CD8-positive, alpha-beta memory T cell (primary cell): ENCODE data around the gene FUT8. TPM values are rescaled to one million over a fixed set of nuclear protein-coding genes. Genes with fewer than 3 reads are reported as not detected.

Experiments
- CTCF ChIA-PET: fragments of 350-600 bp; sonication (Branson Sonifier 250); formaldehyde crosslinking; loops from one replicate; lab custom pipeline; 2021; ENCODE audit warnings: antibody characterized with exemption; lab: Charles Lee
- POLR2A ChIA-PET: fragments of 350-600 bp; sonication (Branson Sonifier 250); formaldehyde crosslinking; loops from one replicate; lab custom pipeline; 2021; ENCODE audit warnings: antibody characterized with exemption; lab: Charles Lee
- DNase-seq, 5 donors: peaks; one replicate each; pipeline versions ENCODE4 v3.0.0 to v3.0.0-alpha.2; 2020 to 2022; ENCODE audit warnings: mixed read lengths in 1 of 5
- H3K27ac ChIP-seq: one replicate; pipeline ENCODE4 v1.7.0; 2013; ENCODE audit warnings: low read depth, mild to moderate bottlenecking, low read length, moderate library complexity
- H3K27me3 ChIP-seq: 2 replicates; pipeline ENCODE4 v1.7.0; 2013; ENCODE audit warnings: low read length, mild to moderate bottlenecking; ENCODE audit not compliant: insufficient read depth, poor library complexity, severe bottlenecking
- H3K36me3 ChIP-seq: 2 replicates; pipeline ENCODE4 v1.7.0; 2013; ENCODE audit warnings: mild to moderate bottlenecking, low read length, moderate library complexity; ENCODE audit not compliant: insufficient read depth
- H3K4me1 ChIP-seq: 2 replicates; pipeline ENCODE4 v1.7.0; 2013; ENCODE audit warnings: mild to moderate bottlenecking, low read length, moderate library complexity; ENCODE audit not compliant: insufficient read depth
- H3K4me3 ChIP-seq: 2 replicates; pipeline ENCODE4 v1.7.0; 2013; ENCODE audit warnings: mild to moderate bottlenecking, low read length
- H3K9me3 ChIP-seq: 2 replicates; pipeline ENCODE4 v1.7.0; 2013; ENCODE audit warnings: mild to moderate bottlenecking, low read length
- H3K27ac Mint-ChIP-seq, 8 donors: one replicate each; pipeline ENCODE4 v1.8.0; 2020 to 2021; ENCODE audit warnings: mixed read lengths in 8 of 8, mild to moderate bottlenecking in 6 of 8, inconsistent platforms in 3 of 8, moderate library complexity in 3 of 8
- H3K27me3 Mint-ChIP-seq, 2 donors: one replicate each; pipeline ENCODE4 v1.8.0; 2020 to 2021; ENCODE audit warnings: mixed read lengths in 2 of 2, mild to moderate bottlenecking in 1 of 2, moderate library complexity in 1 of 2
- H3K36me3 Mint-ChIP-seq, 3 donors: one replicate each; pipeline ENCODE4 v1.8.0; 2020 to 2021; ENCODE audit warnings: mixed read lengths in 3 of 3, inconsistent platforms in 1 of 3, mild to moderate bottlenecking in 1 of 3
- H3K4me1 Mint-ChIP-seq, 3 donors: one replicate each; pipeline ENCODE4 v1.8.0; 2020 to 2021; ENCODE audit warnings: mixed read lengths in 3 of 3, inconsistent platforms in 1 of 3, mild to moderate bottlenecking in 1 of 3
- H3K4me3 Mint-ChIP-seq, 7 donors: one replicate each; pipeline ENCODE4 v1.8.0; 2020 to 2021; ENCODE audit warnings: mixed read lengths in 7 of 7, mild to moderate bottlenecking in 6 of 7, moderate library complexity in 4 of 7, inconsistent platforms in 2 of 7
- H3K9me3 Mint-ChIP-seq, 5 donors: one replicate each; pipeline ENCODE4 v1.8.0; 2020 to 2022; ENCODE audit warnings: mixed read lengths in 5 of 5, mild to moderate bottlenecking in 3 of 5, moderate library complexity in 2 of 5, inconsistent platforms in 1 of 5
- polyA plus RNA-seq: library from polyadenylated mRNA; unstranded; fragments of 300-500 nt; fragmentation: Illumina TruSeq; gene quantifications from one replicate; pipeline ENCODE4 v1.2.3, GENCODE V29; 2021
- total RNA-seq, 2 experiments: library from RNA; stranded (reverse); gene quantifications; one replicate each; pipeline ENCODE4 v1.2.3, GENCODE V29; 2021

Gene FUT8
- total and polyA plus RNA-seq, 3 experiments from 2014 or later, result 13.3 to 81.7 (median 76.0) TPM

- Histone ChIP-seq H3K27me3 (no peaks in the 10 kb centered on the region), H3K9me3 (no peaks in the 10 kb centered on the region), H3K4me1 (peaks cover 19% of the 10 kb centered on the region), H3K36me3 (no peaks in the 10 kb centered on the region), H3K27ac (no peak overlapping the region), H3K4me3 (no peak overlapping the region)
- POLR2A ChIA-PET, result interaction anchor here (1.5 to 2.7 kb wide), 3 partner anchors 123 to 308 kb away, joined by 4 to 22 read pairs (median 9); partner anchors contain the start of gene MAX
- peaks cover 0 to 13% (median 2%) of the 10 kb centered on the region in 3 donors for H3K36me3 Mint-ChIP-seq
- DNase-seq, result no peak
- peaks cover 33 to 44% (median 38%) of the 10 kb centered on the region in 3 donors for H3K4me1 Mint-ChIP-seq
- peak overlapping the region; percentile 94 to 99 (median 97) for H3K4me3 Mint-ChIP-seq
- H3K9me3 Mint-ChIP-seq, result no peaks in the 10 kb centered on the region
- peak overlapping the region; percentile 83 to 99 (median 96) for H3K27ac Mint-ChIP-seq
- H3K27me3 Mint-ChIP-seq, result no peaks in the 10 kb centered on the region
- CTCF ChIA-PET, result interaction anchor here (0.7 to 8.4 kb wide), 10 partner anchors 8 to 660 kb away, joined by 3 to 74 read pairs (median 8); no protein-coding TSS in a partner anchor
Observed at GRCh38 chr14:65410640-65411039, 1.9 kb upstream of the FUT8 start.

DNA sequence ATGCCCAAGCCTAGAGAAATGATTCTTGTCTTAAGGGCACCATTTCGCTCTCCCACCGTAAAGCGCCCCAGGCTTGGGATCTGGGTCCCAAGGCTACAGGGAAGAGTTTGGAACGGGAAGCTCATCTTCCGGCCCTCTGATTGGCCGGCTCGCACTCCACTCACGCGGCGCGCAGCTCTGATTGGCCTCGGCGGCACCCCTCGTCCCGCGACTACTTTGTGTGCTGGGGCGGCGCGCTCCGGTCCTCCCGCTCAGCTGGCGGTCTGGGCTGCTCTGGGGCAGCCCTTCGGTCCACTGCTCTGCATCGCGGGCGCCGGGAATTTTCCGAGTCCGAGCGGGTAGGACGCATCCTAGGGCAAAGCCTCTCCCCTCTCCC is 886 bp upstream of the FUT8 start:
- Mint-ChIP-seq H3K27me3 (no peaks in the 10 kb centered on the region), H3K27ac (peak overlapping the region; percentile 83 to 99 (median 96)), H3K9me3 (no peaks in the 10 kb centered on the region), H3K36me3 (peaks cover 0 to 13% (median 2%) of the 10 kb centered on the region in 3 donors), H3K4me3 (peak overlapping the region; percentile 94 to 99 (median 97)), H3K4me1 (peaks cover 37 to 51% (median 44%) of the 10 kb centered on the region in 3 donors)
- peak overlapping the region; percentile 84 for H3K4me3 ChIP-seq
- H3K36me3 ChIP-seq, result no peaks in the 10 kb centered on the region
- no peaks in the 10 kb centered on the region for H3K9me3 ChIP-seq
- ChIA-PET CTCF (interaction anchor here (0.8 to 8.4 kb wide), 25 partner anchors 8 to 659 kb away, joined by 3 to 74 read pairs (median 3); no protein-coding TSS in a partner anchor), POLR2A (interaction anchor here (0.8 to 2.7 kb wide), 10 partner anchors 119 to 435 kb away, joined by 3 to 22 read pairs (median 4); partner anchors contain the start of genes FNTB and MAX)
- peaks cover 19% of the 10 kb centered on the region for H3K4me1 ChIP-seq
- H3K27me3 ChIP-seq, result no peaks in the 10 kb centered on the region
- DNase-seq, result peak; percentile 69 to 85 (median 77)
- H3K27ac ChIP-seq, result peak overlapping the region; percentile 80

DNA sequence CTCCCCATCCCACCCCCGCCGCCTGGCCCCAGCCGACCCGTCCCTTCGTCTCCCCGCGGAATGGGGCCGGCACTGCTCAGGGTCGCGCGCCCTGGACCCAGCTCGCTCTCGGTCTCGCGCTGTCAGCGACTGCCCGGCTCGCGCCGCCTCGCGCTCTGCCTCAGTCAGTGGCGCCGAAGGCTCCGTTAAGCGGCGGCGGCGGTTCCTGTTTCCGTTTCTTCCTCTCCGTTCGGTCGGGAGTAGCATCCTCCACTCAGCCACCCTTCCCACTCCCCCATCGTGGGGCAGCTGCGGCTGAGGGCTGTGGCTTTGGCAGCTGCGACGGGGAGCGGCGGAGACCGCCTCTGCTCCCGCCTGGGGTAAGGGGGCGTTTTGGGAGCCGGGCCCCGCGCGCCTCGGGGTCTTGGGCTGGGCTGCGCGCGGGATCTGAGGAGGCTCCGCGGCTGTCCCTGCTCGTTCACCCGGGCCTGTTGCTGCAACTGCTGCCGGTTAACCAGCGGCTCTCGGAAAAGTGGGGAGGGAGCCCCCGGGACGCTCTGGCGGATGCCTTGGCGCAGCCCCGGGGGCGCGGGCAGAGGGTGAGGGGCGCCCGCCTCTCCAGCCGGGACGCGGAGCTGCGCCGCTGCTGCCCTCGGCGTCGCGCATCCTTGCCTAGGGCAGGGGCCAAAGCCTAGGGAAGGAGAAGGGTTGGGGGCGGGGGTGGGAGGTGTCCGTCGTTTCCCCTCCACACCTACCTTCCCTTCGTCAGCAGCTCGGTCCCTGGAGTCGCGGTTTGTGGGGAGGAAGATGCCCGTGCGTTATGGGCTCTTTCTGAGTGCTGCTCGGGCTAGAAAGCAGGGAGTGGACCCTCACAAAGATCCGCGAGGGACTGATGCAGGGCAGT is 567 bp downstream of the FUT8 start:
- Histone ChIP-seq H3K9me3 (no peaks in the 10 kb centered on the region), H3K36me3 (no peaks in the 10 kb centered on the region), H3K4me1 (peaks cover 19% of the 10 kb centered on the region), H3K27me3 (no peaks in the 10 kb centered on the region), H3K27ac (peak overlapping the region; percentile 15), H3K4me3 (peak overlapping the region; percentile 89)
- ChIA-PET POLR2A (interaction anchor here (0.7 to 2.7 kb wide), 4 partner anchors 125 to 947 kb away, joined by 3 to 22 read pairs (median 4); no protein-coding TSS in a partner anchor), CTCF (interaction anchor here (1.2 to 8.4 kb wide), 11 partner anchors 126 to 658 kb away, joined by 3 to 74 read pairs (median 5); no protein-coding TSS in a partner anchor)
- Mint-ChIP-seq H3K4me3 (peak overlapping the region; percentile 94 to 99 (median 97)), H3K27me3 (no peaks in the 10 kb centered on the region), H3K4me1 (peaks cover 41 to 58% (median 47%) of the 10 kb centered on the region in 3 donors), H3K36me3 (peaks cover 0 to 13% (median 2%) of the 10 kb centered on the region in 3 donors), H3K9me3 (no peaks in the 10 kb centered on the region), H3K27ac (peak overlapping the region; percentile 83 to 99 (median 94))
- peak; percentile 3 to 57 (median 18) for DNase-seq

GRCh38 chr14:65413739-65414045 is 1.2 kb downstream of the FUT8 start:
- Histone ChIP-seq H3K4me3 (peak overlapping the region; percentile 89), H3K4me1 (peaks cover 19% of the 10 kb centered on the region), H3K27ac (peak overlapping the region; percentile 15), H3K27me3 (no peaks in the 10 kb centered on the region), H3K36me3 (no peaks in the 10 kb centered on the region), H3K9me3 (no peaks in the 10 kb centered on the region)
- DNase-seq, result peak in 2 of 5 donors; percentile 1 to 18
- ChIA-PET CTCF (interaction anchor here (0.6 to 8.4 kb wide), 7 partner anchors 16 to 657 kb away, joined by 3 to 74 read pairs (median 41); no protein-coding TSS in a partner anchor), POLR2A (interaction anchor here (0.8 to 1.2 kb wide), 2 partner anchors 126 to 514 kb away, joined by 3 to 4 read pairs; no protein-coding TSS in a partner anchor)
- peaks cover 0 to 13% (median 0%) of the 10 kb centered on the region in 3 donors for H3K36me3 Mint-ChIP-seq
- H3K27ac Mint-ChIP-seq, result peak overlapping the region; percentile 68 to 97 (median 90)
- H3K27me3 Mint-ChIP-seq, result no peaks in the 10 kb centered on the region
- H3K9me3 Mint-ChIP-seq, result no peaks in the 10 kb centered on the region
- peaks cover 45 to 64% (median 52%) of the 10 kb centered on the region in 3 donors for H3K4me1 Mint-ChIP-seq
- peak overlapping the region; percentile 94 to 99 (median 97) for H3K4me3 Mint-ChIP-seq

DNA sequence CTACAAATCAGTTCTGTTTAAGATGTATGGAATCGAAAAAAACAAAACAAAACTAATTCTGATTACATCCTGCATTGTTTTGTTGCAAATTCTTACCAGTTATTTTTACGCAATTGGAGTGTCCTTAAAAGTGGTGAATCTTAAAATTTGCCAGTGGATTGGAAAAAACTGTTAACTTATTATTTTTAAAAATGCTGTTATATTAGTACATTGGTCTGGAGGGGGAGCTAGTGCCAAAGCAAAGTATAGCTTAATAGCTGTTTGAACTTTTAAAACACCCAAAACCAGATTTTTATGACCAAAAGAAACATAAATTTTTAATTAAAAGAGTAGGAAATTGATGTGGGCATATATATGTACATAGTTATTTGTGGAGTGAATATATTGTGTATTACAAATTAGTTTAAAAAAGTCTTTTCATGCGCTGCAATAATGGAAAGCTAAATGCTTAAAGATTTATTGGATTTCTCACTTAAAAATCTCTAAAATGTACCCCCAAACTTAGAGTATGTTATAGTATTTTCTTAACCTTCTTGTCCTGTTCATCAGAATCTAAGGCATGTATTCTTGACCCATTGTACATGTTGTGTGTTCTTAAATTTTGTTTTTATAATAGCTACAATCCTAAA is 2.5 kb downstream of the FUT8 start:
- Histone ChIP-seq H3K36me3 (no peaks in the 10 kb centered on the region), H3K27me3 (no peaks in the 10 kb centered on the region), H3K4me3 (no peak overlapping the region), H3K4me1 (peaks cover 19% of the 10 kb centered on the region), H3K27ac (no peak overlapping the region), H3K9me3 (no peaks in the 10 kb centered on the region)
- H3K36me3 Mint-ChIP-seq, result peaks cover 0 to 13% (median 0%) of the 10 kb centered on the region in 3 donors
- peak in 2 of 5 donors; percentile 15 to 30 for DNase-seq
- peaks cover 51 to 67% (median 56%) of the 10 kb centered on the region in 3 donors for H3K4me1 Mint-ChIP-seq
- no peaks in the 10 kb centered on the region for H3K27me3 Mint-ChIP-seq
- ChIA-PET POLR2A (interaction anchor here (0.6 to 1.3 kb wide), 3 partner anchors 28 to 406 kb away, joined by 3 to 5 read pairs (median 5); no protein-coding TSS in a partner anchor), CTCF (interaction anchor here (0.7 to 8.4 kb wide), 19 partner anchors 10 to 656 kb away, joined by 3 to 74 read pairs (median 3); no protein-coding TSS in a partner anchor)
- no peak overlapping the region for H3K27ac Mint-ChIP-seq
- peak overlapping the region in 6 of 7 donors; percentile 19 to 99 (median 79) for H3K4me3 Mint-ChIP-seq
- H3K9me3 Mint-ChIP-seq, result no peaks in the 10 kb centered on the region

GRCh38 chr14:65415613-65416012 is 3.1 kb downstream of the FUT8 start:
- CTCF ChIA-PET, result interaction anchor here (0.7 to 8.4 kb wide), 19 partner anchors 9 to 655 kb away, joined by 3 to 74 read pairs (median 3); no protein-coding TSS in a partner anchor
- no peaks in the 10 kb centered on the region for H3K36me3 ChIP-seq
- DNase-seq, result no peak
- H3K27me3 ChIP-seq, result no peaks in the 10 kb centered on the region
- H3K4me3 Mint-ChIP-seq, result peak overlapping the region in 2 of 7 donors; percentile 18 to 61
- H3K9me3 ChIP-seq, result no peaks in the 10 kb centered on the region
- peaks cover 51 to 67% (median 60%) of the 10 kb centered on the region in 3 donors for H3K4me1 Mint-ChIP-seq
- H3K4me1 ChIP-seq, result peaks cover 19% of the 10 kb centered on the region
- POLR2A ChIA-PET, result interaction anchor here (0.6 to 1.3 kb wide), 3 partner anchors 313 to 513 kb away, joined by 3 to 5 read pairs (median 3); no protein-coding TSS in a partner anchor
- H3K36me3 Mint-ChIP-seq, result peaks cover 0 to 13% (median 0%) of the 10 kb centered on the region in 3 donors
- H3K27me3 Mint-ChIP-seq, result no peaks in the 10 kb centered on the region
- no peak overlapping the region for H3K4me3 ChIP-seq
- no peak overlapping the region for H3K27ac Mint-ChIP-seq
- H3K9me3 Mint-ChIP-seq, result no peaks in the 10 kb centered on the region
- no peak overlapping the region for H3K27ac ChIP-seq

DNA sequence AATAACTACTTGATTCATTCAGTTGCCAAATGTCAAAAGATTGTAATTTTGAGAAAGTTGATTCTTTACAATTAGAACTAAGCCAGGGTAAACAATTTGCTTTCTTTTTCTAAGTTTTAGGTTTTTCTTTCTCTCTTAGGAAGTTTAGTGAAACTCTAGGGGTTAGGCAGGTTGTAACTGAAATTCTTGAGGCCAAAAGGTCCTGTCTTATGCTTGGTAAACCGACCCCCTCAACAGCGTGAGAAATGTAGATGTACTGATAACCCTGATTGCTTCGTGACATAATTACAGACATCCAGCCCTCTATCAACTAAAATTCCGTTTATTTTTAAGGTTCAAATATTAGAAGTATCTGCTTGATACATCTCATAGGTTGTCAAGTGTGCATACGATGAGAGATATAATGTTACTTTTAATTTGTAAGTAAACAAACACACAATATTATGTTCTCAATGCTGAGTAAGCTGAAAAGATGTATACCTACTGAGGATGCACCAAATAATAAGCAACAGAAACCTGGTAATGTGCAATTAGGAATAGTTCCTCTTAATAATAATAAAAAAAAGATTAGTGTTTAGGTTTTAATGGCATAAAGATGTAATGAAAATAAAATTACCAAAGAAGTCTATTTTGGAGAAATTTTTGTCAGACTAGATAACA is 7.2 kb downstream of the FUT8 start:
- ChIA-PET POLR2A (no interaction called here), CTCF (interaction anchor here (1.2 to 1.3 kb wide), 2 partner anchors 8 to 651 kb away, joined by 3 to 4 read pairs; no protein-coding TSS in a partner anchor)
- peak overlapping the region in 2 of 8 donors; percentile 9 to 42 for H3K27ac Mint-ChIP-seq
- no peak overlapping the region for H3K27ac ChIP-seq
- H3K9me3 Mint-ChIP-seq, result no peaks in the 10 kb centered on the region
- no peak for DNase-seq
- no peaks in the 10 kb centered on the region for H3K27me3 ChIP-seq
- H3K27me3 Mint-ChIP-seq, result no peaks in the 10 kb centered on the region
- H3K9me3 ChIP-seq, result no peaks in the 10 kb centered on the region
- H3K4me3 Mint-ChIP-seq, result no peak overlapping the region
- peaks cover 2% of the 10 kb centered on the region for H3K4me1 ChIP-seq
- no peaks in the 10 kb centered on the region for H3K36me3 ChIP-seq
- peaks cover 0 to 4% (median 2%) of the 10 kb centered on the region in 3 donors for H3K36me3 Mint-ChIP-seq
- no peak overlapping the region for H3K4me3 ChIP-seq
- peaks cover 40 to 61% (median 56%) of the 10 kb centered on the region in 3 donors for H3K4me1 Mint-ChIP-seq
